Ascending aorta (tissue), 2 donors: ENCODE data around the gene HCFC1. TPM values are rescaled to one million over a fixed set of nuclear protein-coding genes. Genes with fewer than 3 reads are reported as not detected.

Experiments used
- DNase-seq, 2 donors: peaks; one replicate each; pipeline ENCODE4 v3.0.0-alpha.2; 2019; ENCODE audit warnings: low spot score in 2 of 2
- H3K27ac ChIP-seq, 2 donors: fragments of 200-600 bp; sonication (generic); one replicate each; pipeline ENCODE4 v1.5.1; 2016 to 2017; ENCODE audit warnings: mild to moderate bottlenecking in 1 of 2
- H3K27me3 ChIP-seq: fragments of 200-600 bp; sonication (generic); one replicate; pipeline ENCODE4 v1.5.1; 2017
- H3K36me3 ChIP-seq, 2 donors: fragments of 200-600 bp; sonication (generic); one replicate each; pipeline ENCODE4 v1.5.1; 2016
- H3K4me1 ChIP-seq, 2 donors: fragments of 200-600 bp; sonication (generic); one replicate each; pipeline ENCODE4 v1.5.1; 2016 to 2017; ENCODE audit warnings: mild to moderate bottlenecking in 1 of 2
- H3K4me3 ChIP-seq, 2 donors: fragments of 200-600 bp; sonication (generic); one replicate each; pipeline ENCODE4 v1.5.1; 2016 to 2017; ENCODE audit warnings: mild to moderate bottlenecking in 1 of 2
- H3K9me3 ChIP-seq, 2 donors: fragments of 200-600 bp; sonication (generic); one replicate each; pipeline ENCODE4 v1.5.1; 2016
- intact Hi-C: fragments of 100-400 bp; cut with DNase I; formaldehyde crosslinking; loops from one replicate; pipeline ENCODE4 v1.15.1; 2023
- total RNA-seq: library from RNA; depleted of rRNA; stranded (reverse); fragments of >200 nt; gene quantifications from one replicate; pipeline ENCODE4 v1.1.0, GENCODE V29; 2016
- TF ChIP-seq, protein P1 (sequence below), 3 experiments: fragments of 200-600 bp in 2 of 3; fragments of 450-650 bp in 1 of 3; sonication (generic) in 2 of 3; IDR thresholded peaks; one replicate each; pipeline ENCODE4 v1.5.1; 2016 to 2019; ENCODE audit warnings: antibody characterized with exemption in 3 of 3, mild to moderate bottlenecking in 1 of 3, moderate library complexity in 1 of 3

Gene HCFC1
- total RNA-seq, 1 donor from 2014 or later: 91.4 TPM

DNA sequence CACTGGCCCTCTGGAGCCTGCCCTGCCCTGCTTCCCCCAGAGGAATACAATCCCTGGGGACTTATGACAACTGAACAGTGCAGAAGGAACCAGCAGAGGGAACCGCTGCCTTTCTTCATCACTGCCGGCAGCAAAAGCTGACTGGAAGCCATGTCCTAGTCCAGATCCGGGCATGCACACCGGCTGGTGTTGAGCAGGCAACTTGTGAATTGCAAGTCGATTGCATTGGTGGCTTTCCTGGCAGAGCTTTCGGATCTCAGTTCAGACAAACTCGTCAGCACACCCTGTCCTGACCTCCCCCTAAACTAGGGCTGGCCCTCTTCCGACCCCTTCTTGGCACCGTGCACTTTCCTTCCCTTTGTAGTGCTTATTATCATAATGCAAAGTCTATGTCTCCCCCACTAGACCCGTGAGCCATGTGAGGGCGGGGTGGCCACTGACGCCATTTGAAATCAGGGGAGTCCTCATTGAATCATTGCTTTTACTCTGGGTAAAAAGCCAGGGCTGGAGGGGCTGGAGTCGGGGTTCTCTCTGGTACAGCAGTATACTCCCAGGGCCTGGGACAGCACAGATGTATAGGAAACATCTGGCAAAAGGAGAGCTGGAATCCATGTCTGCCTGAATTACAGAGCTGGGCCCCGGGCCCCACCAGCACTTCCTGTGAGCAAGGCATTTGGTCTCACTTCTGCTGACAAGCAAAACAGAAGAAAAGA, 47.3 kb downstream of the HCFC1 start:
- Histone ChIP-seq H3K4me3 (peak overlapping the region in 1 of 2 donors; percentile 1), H3K4me1 (peaks cover 8 to 11% of the 10 kb centered on the region in 2 donors), H3K9me3 (no peaks in the 10 kb centered on the region), H3K27ac (no peak overlapping the region), H3K27me3 (no peaks in the 10 kb centered on the region), H3K36me3 (no peaks in the 10 kb centered on the region)
- intact Hi-C loops: no loop called here
- TF ChIP-seq, protein P1, sequence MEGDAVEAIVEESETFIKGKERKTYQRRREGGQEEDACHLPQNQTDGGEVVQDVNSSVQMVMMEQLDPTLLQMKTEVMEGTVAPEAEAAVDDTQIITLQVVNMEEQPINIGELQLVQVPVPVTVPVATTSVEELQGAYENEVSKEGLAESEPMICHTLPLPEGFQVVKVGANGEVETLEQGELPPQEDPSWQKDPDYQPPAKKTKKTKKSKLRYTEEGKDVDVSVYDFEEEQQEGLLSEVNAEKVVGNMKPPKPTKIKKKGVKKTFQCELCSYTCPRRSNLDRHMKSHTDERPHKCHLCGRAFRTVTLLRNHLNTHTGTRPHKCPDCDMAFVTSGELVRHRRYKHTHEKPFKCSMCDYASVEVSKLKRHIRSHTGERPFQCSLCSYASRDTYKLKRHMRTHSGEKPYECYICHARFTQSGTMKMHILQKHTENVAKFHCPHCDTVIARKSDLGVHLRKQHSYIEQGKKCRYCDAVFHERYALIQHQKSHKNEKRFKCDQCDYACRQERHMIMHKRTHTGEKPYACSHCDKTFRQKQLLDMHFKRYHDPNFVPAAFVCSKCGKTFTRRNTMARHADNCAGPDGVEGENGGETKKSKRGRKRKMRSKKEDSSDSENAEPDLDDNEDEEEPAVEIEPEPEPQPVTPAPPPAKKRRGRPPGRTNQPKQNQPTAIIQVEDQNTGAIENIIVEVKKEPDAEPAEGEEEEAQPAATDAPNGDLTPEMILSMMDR (IDR thresholded peaks at IDR 0.05): peak in 2 of 3 experiments; percentile 3 to 18
- no peak for DNase-seq

GRCh38 chrX:153922932-153923857, 48.4 kb downstream of the HCFC1 start:
- H3K4me3 ChIP-seq: no peak overlapping the region
- H3K36me3 ChIP-seq: no peaks in the 10 kb centered on the region
- peak; percentile 37 to 87 for DNase-seq
- intact Hi-C loops: loop anchor here (1.0 to 2.0 kb wide), 2 partner anchors 24 to 30 kb away; no protein-coding TSS in a partner anchor
- no peaks in the 10 kb centered on the region for H3K9me3 ChIP-seq
- no peak overlapping the region for H3K27ac ChIP-seq
- no peaks in the 10 kb centered on the region for H3K27me3 ChIP-seq
- peaks cover 8 to 9% of the 10 kb centered on the region in 2 donors for H3K4me1 ChIP-seq
- TF ChIP-seq, protein P1 (IDR thresholded peaks at IDR 0.05): peak in 2 of 3 experiments; percentile 57 to 65

DNA sequence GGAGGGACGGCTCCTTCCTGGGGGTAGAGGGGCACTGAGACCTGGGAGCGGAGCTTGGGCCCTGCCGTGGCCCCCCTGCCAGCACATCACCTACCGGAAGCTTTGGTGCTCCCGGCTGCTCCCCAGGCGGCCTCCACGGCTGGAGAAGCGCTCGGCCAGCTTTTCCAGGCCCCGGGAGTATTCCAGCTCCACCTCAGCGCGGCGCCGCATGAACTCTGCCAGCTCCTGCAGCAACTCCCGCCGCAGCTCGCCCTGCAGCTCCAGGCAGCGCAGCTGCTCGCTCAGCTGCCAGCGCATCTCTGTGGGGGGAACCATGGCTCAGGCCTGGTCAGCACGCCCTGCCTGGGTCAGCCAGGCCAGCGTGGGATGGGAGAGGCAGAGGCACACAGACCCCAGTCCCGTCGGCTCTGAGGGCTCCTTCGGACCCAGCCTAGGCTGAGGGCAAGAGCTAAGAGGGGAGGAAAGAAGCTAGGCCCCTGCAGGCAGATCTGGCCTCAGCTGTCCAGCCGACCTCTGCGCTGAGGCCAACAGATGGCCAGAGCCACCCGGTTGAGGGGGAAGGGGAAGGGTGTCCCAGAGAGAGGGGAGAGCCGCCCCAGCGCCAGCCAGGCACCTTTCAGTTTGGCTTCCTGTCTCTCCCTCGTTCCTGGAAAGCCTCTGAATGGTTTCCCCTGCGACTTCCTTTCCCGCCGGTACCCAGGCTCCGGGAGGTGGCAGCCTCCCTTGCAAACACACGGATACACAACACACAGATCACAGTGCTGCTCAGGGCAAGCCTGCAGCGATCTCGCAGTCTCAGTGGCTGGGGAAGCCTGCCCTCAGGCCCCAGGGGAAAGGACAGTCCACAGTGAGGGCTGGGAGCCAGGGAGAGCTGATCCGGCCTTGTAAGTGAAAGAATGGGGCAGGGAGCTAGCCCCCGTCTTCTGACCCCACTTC, 49.8 kb downstream of the HCFC1 start:
- no peak overlapping the region for H3K4me3 ChIP-seq
- H3K9me3 ChIP-seq: no peaks in the 10 kb centered on the region
- peaks cover 5 to 6% of the 10 kb centered on the region in 2 donors for H3K4me1 ChIP-seq
- no peaks in the 10 kb centered on the region for H3K36me3 ChIP-seq
- intact Hi-C loops: loop anchor here (2.0 kb wide), 1 partner anchor 25 kb away; no protein-coding TSS in a partner anchor
- DNase-seq: no peak
- TF ChIP-seq, protein P1 (IDR thresholded peaks at IDR 0.05): no peak
- H3K27me3 ChIP-seq: no peaks in the 10 kb centered on the region
- H3K27ac ChIP-seq: no peak overlapping the region

- TF ChIP-seq, protein P1 (IDR thresholded peaks at IDR 0.05): no peak
- DNase-seq: no peak
- no peaks in the 10 kb centered on the region for H3K9me3 ChIP-seq
- H3K4me1 ChIP-seq: peaks cover 3 to 5% of the 10 kb centered on the region in 2 donors
- no peak overlapping the region for H3K27ac ChIP-seq
- H3K27me3 ChIP-seq: no peaks in the 10 kb centered on the region
- H3K36me3 ChIP-seq: no peaks in the 10 kb centered on the region
- intact Hi-C loops: no loop called here
- H3K4me3 ChIP-seq: no peak overlapping the region
These were observed 50.5 kb downstream of the HCFC1 start for GRCh38 chrX:153921070-153921469.

DNA sequence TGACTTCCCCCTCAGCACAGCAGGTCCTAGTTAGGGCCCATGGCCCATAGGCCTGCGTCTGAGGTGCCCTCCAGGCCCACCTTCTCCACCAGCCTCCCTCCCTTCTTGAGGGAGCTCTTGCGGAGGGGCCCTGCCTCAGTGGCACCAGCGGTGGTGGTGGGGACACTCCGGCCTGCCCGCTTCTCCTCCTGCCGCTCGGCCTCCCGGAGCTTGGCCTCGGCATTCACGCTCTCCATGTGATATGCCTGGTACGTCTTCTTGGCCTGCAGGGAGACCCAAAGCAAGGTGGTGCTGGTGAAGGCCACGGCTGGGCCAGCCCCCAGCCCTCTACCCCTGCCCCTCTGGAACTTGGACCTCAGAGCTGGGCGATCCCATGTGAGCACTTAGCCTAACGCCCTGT, 51.1 kb downstream of the HCFC1 start:
- Histone ChIP-seq H3K9me3 (no peaks in the 10 kb centered on the region), H3K4me3 (no peak overlapping the region), H3K27ac (no peak overlapping the region), H3K4me1 (peaks cover 3 to 5% of the 10 kb centered on the region in 2 donors), H3K27me3 (no peaks in the 10 kb centered on the region), H3K36me3 (no peaks in the 10 kb centered on the region)
- TF ChIP-seq, protein P1 (IDR thresholded peaks at IDR 0.05): no peak
- no peak for DNase-seq
- intact Hi-C loops: no loop called here
